ENCODE results near the gene WTIP.

The WTIP gene

DNA sequence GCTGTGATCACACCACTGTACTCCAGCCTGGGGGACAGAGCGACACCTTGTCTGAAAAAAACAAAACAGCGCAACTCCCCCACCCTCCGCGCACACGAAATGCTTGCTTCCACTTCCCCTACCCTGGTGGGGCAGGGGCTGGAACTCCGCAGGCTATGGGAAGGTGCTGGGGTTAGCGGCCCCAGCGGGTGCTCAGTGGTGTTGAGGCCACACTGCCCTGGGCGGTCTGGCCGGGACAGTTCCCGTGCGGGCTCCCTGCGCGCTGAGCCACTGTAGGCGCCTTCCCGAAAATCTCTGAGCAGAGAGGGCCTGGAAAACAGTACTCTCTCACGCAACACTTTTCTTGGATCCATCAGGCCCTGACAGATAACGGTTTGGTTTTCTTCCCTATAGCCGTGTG is 1.1 kb upstream of the WTIP start:
- no peak for DNase-seq

- DNase-seq: no peak
These were observed 362 bp downstream of the WTIP start for GRCh38 chr19:34481861-34482379.

DNA sequence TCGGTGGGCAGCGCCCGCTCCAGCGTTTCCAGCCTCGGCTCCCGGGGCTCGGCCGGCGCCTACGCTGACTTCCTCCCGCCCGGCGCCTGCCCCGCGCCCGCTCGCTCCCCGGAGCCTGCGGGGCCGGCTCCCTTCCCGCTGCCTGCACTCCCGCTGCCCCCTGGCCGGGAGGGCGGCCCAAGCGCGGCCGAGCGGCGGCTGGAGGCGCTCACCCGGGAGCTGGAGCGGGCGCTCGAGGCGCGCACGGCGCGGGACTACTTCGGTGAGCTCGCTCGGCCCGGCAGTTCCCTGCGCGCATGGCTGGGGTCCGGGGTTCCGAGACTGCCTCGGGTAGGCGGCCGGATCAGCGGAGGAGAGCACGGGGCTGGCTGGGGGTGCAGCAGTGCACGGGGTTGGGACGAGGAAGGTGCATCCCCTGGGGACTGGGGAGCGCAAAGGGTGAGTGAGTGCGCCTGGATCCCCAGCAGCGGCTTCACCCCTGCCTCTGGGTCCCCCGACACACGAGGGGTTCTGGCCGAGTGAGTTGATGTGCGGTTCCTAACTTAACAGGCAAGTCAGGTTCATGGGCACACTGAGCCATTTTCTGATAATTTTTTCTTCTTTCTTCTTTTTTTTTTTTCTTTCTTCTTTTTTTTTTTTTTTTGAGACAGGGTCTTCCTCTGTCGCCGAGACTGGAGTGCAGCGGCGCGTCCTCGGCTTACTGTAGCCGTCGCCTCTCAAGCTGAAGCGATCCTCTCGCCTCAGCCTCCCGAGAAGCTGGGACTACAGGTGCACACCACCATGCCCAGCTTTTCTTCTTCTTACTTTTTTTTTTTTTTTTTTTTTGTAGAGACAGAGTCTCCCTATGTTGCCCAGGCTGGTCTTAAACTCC is 1.1 kb downstream of the WTIP start:
- peak; percentile 18 for DNase-seq

DNA sequence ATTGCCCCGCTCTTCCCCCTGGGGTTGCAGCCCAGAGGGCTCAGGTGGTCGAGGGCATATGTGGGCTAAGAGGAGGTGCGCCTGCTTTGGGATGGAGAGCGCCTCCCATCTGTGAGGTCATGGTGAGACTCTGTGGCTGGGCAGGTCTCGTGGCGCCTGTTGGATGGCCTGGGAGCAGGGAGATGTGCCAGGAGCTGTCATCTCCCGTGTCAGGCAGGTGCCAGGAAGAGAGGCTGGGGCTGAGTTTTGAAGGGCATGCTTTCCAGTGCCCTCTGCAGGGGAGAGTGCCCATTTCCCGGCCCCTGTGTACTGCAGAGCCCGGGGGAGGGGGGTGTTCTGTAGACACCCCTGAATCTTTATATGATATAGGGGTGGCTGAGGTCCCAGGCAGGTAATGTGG is 2.8 kb downstream of the WTIP start:
- no peak for DNase-seq

DNA sequence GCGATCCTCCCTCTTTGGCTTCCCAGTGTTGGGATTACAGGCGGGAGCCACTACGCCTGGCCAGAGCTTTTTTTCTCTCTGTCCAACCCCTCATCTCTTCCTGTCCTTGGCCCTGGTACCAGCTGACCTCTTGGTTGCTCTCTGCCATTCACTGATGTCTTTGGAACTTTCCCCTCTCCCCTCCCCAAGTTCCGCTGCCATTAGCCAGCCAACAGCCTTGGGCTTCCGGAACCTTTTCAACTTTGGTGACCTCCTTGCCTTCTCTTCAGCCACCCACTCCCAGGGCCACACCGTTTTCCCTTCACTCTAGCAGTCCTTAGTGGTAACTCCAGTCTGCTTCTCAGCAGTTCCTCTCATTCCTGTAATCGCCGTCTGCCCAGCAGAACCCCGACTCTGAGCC is 4.3 kb downstream of the WTIP start:
- DNase-seq: no peak

- DNase-seq: no peak
These were observed 6.1 kb downstream of the WTIP start for GRCh38 chr19:34487651-34488051.

DNA sequence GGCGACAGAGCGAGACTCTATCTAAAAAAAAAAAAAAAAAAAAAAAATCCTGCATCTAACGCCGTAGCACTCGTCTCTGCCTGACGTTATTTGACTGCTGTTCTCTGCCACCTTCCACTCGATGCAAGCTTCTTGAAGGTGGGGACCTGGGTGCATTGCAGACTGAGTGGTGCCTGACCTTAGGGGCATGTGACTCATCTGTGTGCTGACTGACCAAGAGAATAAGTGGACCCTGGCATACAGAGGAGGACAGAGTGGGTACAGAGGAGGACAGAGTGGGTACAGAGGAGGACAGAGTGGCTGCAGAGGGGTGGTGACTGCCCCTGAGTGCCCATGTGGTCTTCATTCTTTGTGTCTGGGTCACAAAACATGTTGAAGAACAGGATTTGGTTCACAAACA is 7.6 kb downstream of the WTIP start:
- no peak for DNase-seq

- DNase-seq: no peak
These were observed 8.7 kb downstream of the WTIP start for GRCh38 chr19:34490141-34490766.

DNA sequence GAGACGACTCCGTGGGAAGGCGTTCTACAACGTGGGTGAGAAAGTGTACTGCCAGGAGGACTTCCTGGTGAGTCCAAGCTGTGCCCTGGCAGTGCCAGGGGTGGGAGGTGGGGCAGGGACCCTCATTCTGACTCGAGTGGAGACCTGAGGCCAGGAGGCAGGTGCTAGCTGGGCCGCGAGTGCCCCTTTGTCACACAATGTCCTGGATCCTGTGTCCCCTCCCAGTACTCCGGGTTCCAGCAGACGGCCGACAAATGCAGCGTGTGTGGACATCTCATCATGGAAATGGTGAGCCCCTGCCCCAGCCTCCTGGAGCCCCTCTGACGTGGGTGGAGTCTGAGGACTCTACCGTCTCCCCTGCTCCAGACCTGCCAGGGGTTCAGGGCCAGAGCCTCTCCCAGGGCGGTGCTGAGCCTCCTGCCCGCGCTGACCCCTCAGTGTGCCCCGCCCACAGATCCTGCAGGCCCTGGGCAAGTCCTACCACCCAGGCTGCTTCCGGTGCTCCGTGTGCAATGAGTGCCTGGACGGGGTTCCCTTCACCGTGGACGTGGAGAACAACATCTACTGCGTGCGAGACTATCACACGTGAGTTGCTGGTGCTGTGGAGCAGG is 11.6 kb downstream of the WTIP start:
- no peak for DNase-seq

GRCh38 chr19:34493649-34494044 is 12.1 kb downstream of the WTIP start:
- no peak for DNase-seq

- DNase-seq: no peak
These were observed 13.0 kb downstream of the WTIP start for GRCh38 chr19:34494601-34495000.

DNA sequence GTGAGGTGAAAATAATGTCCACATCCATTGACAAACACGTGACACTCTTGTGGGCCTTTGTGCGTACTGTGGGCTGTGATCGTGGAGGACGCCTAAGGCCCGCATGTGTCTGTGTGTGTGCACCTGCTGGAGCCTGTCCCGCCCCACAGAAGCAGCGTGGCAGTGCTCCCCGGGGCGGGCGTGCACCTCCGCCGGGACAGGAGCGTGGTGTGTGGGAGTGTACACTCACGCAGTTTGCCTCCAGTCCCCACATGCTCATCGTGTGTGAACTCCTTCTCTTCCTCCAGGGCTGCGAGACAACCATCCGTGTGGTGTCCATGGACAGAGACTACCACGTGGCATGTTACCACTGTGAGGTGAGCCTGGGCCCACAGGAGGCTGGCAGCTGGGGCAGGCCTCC is 13.9 kb downstream of the WTIP start:
- DNase-seq: no peak

- DNase-seq: no peak
These were observed 15.7 kb downstream of the WTIP start for GRCh38 chr19:34497112-34497805.

DNA sequence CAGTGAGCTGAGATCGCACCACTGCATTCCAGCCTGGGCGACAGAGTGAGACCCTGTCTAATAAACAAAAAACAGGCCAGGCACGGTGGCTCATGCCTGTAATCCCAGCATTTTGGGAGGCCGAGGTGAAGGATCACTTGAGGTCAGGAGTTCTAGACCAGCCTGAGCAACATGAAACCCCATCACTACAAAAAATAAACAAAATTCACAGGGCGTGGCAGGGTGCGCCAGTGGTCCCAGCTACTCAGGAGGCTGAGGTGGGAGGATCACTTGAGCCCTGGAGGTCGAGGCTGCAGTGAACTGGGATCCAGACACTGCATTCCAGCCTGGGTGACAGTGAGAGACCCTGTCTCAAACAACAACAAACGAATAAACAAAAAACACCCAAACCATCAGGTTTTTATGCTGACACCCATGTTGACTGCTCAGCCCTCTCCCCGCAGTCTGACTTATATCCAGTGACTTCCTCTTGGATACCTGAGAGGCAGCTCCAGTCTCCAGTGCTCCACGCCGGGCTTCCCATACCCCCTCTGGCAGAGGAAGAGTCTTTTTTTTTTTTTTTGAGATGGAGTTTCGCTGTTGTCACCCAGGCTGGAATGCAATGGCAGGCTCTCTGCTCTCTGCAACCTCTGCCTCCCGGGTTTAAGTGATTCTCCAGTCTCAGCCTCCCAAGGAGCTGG is 17.7 kb downstream of the WTIP start:
- no peak for DNase-seq

GRCh38 chr19:34500656-34501120 is 19.1 kb downstream of the WTIP start:
- no peak for DNase-seq

DNA sequence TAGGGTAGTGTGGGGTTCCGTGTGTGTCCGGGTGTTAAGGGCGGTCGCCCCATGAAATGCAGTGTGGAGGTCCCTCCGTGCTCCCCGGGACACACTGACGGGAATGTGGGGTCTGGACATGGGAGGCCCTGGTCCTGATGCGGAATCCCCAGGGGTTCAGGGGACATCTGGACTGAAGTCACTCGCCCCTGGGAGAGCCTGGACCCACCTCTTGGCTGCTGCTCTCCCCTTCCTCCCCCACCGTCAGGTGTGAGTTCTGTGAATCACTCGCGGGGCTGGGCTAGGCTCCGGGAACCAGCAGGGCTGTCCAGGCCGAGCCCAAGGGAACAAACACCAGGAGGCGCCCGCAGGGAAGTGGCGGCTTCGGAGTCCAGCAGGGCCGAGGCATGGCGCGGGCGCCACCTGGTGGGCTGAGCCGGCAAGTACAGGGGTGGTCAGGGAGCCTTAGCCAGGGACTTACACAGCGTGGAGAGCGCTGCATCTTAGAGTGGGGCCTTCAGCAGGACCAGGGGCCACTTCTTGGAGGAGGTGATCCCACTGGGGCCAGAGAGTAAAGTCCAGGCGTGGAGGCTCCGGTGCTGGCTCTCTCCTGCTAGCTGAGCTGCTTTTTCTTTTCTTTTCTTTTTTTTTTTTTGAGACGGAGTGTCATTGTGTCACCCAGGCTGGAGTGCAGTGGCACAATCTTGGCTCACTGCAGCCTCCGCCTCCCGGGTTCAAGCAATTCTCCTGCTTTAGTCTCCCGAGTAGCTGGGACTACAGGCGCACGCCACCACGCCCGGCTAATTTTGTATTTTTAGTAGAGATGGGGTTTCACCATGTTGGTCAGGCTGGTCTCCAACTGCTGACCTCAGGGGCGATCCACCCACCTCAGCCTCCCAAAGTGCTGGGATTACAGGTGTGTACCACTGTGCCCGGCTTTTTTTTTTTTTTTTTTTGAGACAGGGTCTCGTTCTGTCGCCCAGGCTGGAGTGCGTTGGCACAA is 20.1 kb downstream of the WTIP start:
- peak; percentile 86 for DNase-seq

- DNase-seq: no peak
These were observed 21.2 kb downstream of the WTIP start for GRCh38 chr19:34502582-34503411.

- no peak for DNase-seq
These were observed 22.1 kb downstream of the WTIP start for GRCh38 chr19:34503531-34504272.

DNA sequence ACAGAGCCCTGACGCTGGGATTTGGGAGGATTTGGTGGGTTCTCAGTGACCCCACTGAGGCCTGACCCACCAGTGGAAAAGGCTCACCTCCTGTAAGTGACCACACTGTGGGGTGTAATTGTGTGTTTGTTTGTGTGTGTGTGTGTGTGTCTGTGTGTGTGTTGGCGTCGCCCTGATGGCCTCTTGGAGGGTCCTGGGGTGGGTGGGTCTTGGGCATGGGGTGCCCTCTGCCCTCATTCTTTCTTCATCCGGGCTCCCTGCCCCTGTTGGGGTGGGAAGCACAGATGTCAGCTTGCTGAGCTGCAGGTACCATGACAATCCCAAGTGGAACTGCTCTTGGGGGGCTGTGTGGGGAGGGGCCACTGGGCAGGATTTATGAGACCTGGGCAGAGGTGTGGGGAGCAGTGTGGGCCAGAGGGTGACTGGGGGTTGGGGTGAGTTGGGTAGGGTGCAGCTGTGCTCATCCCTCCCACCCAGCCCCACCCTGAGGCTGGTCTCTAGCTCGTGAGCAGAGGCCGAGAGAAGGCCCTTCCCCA is 22.8 kb downstream of the WTIP start:
- DNase-seq: no peak

Data from NCI-H146 (cell line).